Sigmoid colon (tissue), 4 donors: ENCODE data around the gene HIRIP3.

Experiments used
- CTCF ChIP-seq, 4 experiments: fragments of 450-650 bp in 3 of 4; fragments of 200-600 bp in 1 of 4; IDR thresholded peaks; one replicate each; pipeline ENCODE4 v1.5.1; 2016 to 2019; ENCODE audit warnings: antibody characterized with exemption in 4 of 4, mild to moderate bottlenecking in 3 of 4, moderate library complexity in 2 of 4
- POLR2AphosphoS5 ChIP-seq, 4 donors: sonication (generic); formaldehyde crosslinking; IDR thresholded peaks; one replicate each; pipeline ENCODE4 v1.6.1; 2017; ENCODE audit warnings: antibody characterized with exemption in 4 of 4

- TF ChIP-seq POLR2AphosphoS5 (IDR thresholded peaks at IDR 0.05), result no peak
- TF ChIP-seq CTCF (IDR thresholded peaks at IDR 0.05), result no peak
Observed at GRCh38 chr16:29972500-29972899, 22.9 kb downstream of the HIRIP3 start.
